ENCODE measurements around the gene CCDC54. TPM values are rescaled to one million over a fixed set of nuclear protein-coding genes. Genes with fewer than 3 reads are reported as not detected.

Gene CCDC54
- total RNA-seq, 1 experiment from 2014 or later, result not detected

GRCh38 chr3:107394502-107394901, 17.3 kb downstream of the CCDC54 start:
- H3K9ac ChIP-seq (ENCODE audit: low read length), result no peak overlapping the region
- H4K20me1 ChIP-seq (ENCODE audit: insufficient read depth, low read depth, low read length), result no peaks in the 10 kb centered on the region
- H3K27ac ChIP-seq (ENCODE audit: low read length), result no peak overlapping the region
- no peak overlapping the region for H2AFZ ChIP-seq (ENCODE audit: low read length)
- DNase-seq, result peak; percentile 19
- no peaks in the 10 kb centered on the region for H3K79me2 ChIP-seq (ENCODE audit: low read length)
- no peaks in the 10 kb centered on the region for H3K4me1 ChIP-seq (ENCODE audit: low read length)
- H3K4me3 ChIP-seq (ENCODE audit: low read length), result no peak overlapping the region
- no peak overlapping the region for H3K4me2 ChIP-seq (ENCODE audit: low read depth, low read length, poor library complexity, severe bottlenecking)
- no peaks in the 10 kb centered on the region for H3K36me3 ChIP-seq (ENCODE audit: insufficient read depth, low read length)
- no peaks in the 10 kb centered on the region for H3K27me3 ChIP-seq (ENCODE audit: low read length)
- H3K9me2 ChIP-seq (replicated peaks; ENCODE audit: insufficient read depth, low read length), result no peaks in the 10 kb centered on the region; the same call in 1 of the 2 replicates
- H3K9me3 ChIP-seq (ENCODE audit: low read length), result no peaks in the 10 kb centered on the region

- no peak overlapping the region for H2AFZ ChIP-seq (ENCODE audit: low read length)
- H3K4me2 ChIP-seq (ENCODE audit: low read depth, low read length, poor library complexity, severe bottlenecking), result no peak overlapping the region
- H3K79me2 ChIP-seq (ENCODE audit: low read length), result no peaks in the 10 kb centered on the region
- no peaks in the 10 kb centered on the region for H3K36me3 ChIP-seq (ENCODE audit: insufficient read depth, low read length)
- H4K20me1 ChIP-seq (ENCODE audit: insufficient read depth, low read depth, low read length), result no peaks in the 10 kb centered on the region
- H3K9ac ChIP-seq (ENCODE audit: low read length), result no peak overlapping the region
- no peaks in the 10 kb centered on the region for H3K9me3 ChIP-seq (ENCODE audit: low read length)
- H3K4me3 ChIP-seq (ENCODE audit: low read length), result no peak overlapping the region
- no peaks in the 10 kb centered on the region for H3K4me1 ChIP-seq (ENCODE audit: low read length)
- H3K27me3 ChIP-seq (ENCODE audit: low read length), result no peaks in the 10 kb centered on the region
- H3K27ac ChIP-seq (ENCODE audit: low read length), result no peak overlapping the region
- no peaks in the 10 kb centered on the region; the same call in 1 of the 2 replicates for H3K9me2 ChIP-seq (replicated peaks; ENCODE audit: insufficient read depth, low read length)
- peak; percentile 4 for DNase-seq
Observed at GRCh38 chr3:107395066-107395465, 17.8 kb downstream of the CCDC54 start.

- Histone ChIP-seq H3K4me2 (ENCODE audit: low read depth, low read length, poor library complexity, severe bottlenecking) (no peak overlapping the region), H3K9me2 (replicated peaks; ENCODE audit: insufficient read depth, low read length) (no peaks in the 10 kb centered on the region; the same call in 1 of the 2 replicates), H3K4me3 (ENCODE audit: low read length) (no peak overlapping the region), H3K27ac (ENCODE audit: low read length) (no peak overlapping the region), H3K4me1 (ENCODE audit: low read length) (no peaks in the 10 kb centered on the region), H3K9ac (ENCODE audit: low read length) (no peak overlapping the region), H3K9me3 (ENCODE audit: low read length) (no peaks in the 10 kb centered on the region), H4K20me1 (ENCODE audit: insufficient read depth, low read depth, low read length) (no peaks in the 10 kb centered on the region), H3K27me3 (ENCODE audit: low read length) (no peaks in the 10 kb centered on the region), H3K79me2 (ENCODE audit: low read length) (no peaks in the 10 kb centered on the region), H3K36me3 (ENCODE audit: insufficient read depth, low read length) (no peaks in the 10 kb centered on the region), H2AFZ (ENCODE audit: low read length) (no peak overlapping the region)
- DNase-seq, result peak; percentile 25
Observed at GRCh38 chr3:107401301-107401700, 24.1 kb downstream of the CCDC54 start.

GRCh38 chr3:107402214-107402613, 25.0 kb downstream of the CCDC54 start:
- Histone ChIP-seq H3K4me3 (ENCODE audit: low read length) (no peak overlapping the region), H3K27ac (ENCODE audit: low read length) (no peak overlapping the region), H3K4me1 (ENCODE audit: low read length) (no peaks in the 10 kb centered on the region), H4K20me1 (ENCODE audit: insufficient read depth, low read depth, low read length) (no peaks in the 10 kb centered on the region), H3K27me3 (ENCODE audit: low read length) (no peaks in the 10 kb centered on the region), H3K9me2 (replicated peaks; ENCODE audit: insufficient read depth, low read length) (no peaks in the 10 kb centered on the region; the same call in 1 of the 2 replicates), H3K36me3 (ENCODE audit: insufficient read depth, low read length) (no peaks in the 10 kb centered on the region), H3K79me2 (ENCODE audit: low read length) (no peaks in the 10 kb centered on the region), H3K4me2 (ENCODE audit: low read depth, low read length, poor library complexity, severe bottlenecking) (no peak overlapping the region), H3K9ac (ENCODE audit: low read length) (no peak overlapping the region), H2AFZ (ENCODE audit: low read length) (no peak overlapping the region), H3K9me3 (ENCODE audit: low read length) (no peaks in the 10 kb centered on the region)
- peak; percentile 22 for DNase-seq

- no peak overlapping the region for H3K27ac ChIP-seq (ENCODE audit: low read length)
- no peaks in the 10 kb centered on the region for H3K79me2 ChIP-seq (ENCODE audit: low read length)
- H3K4me1 ChIP-seq (ENCODE audit: low read length), result no peaks in the 10 kb centered on the region
- peak; percentile 22 for DNase-seq
- no peak overlapping the region for H3K4me2 ChIP-seq (ENCODE audit: low read depth, low read length, poor library complexity, severe bottlenecking)
- H2AFZ ChIP-seq (ENCODE audit: low read length), result no peak overlapping the region
- H3K9me2 ChIP-seq (replicated peaks; ENCODE audit: insufficient read depth, low read length), result no peaks in the 10 kb centered on the region
- H3K36me3 ChIP-seq (ENCODE audit: insufficient read depth, low read length), result 0 out of 2 replicates have a peak, but pooled peaks cover 4% of the 10 kb centered on the region
- no peak overlapping the region for H3K9ac ChIP-seq (ENCODE audit: low read length)
- no peaks in the 10 kb centered on the region for H3K27me3 ChIP-seq (ENCODE audit: low read length)
- H4K20me1 ChIP-seq (ENCODE audit: insufficient read depth, low read depth, low read length), result no peaks in the 10 kb centered on the region
- H3K4me3 ChIP-seq (ENCODE audit: low read length), result no peak overlapping the region
- H3K9me3 ChIP-seq (ENCODE audit: low read length), result peaks cover 8% of the 10 kb centered on the region; the same call in 1 of the 2 replicates
Observed at GRCh38 chr3:107404727-107405469, 27.7 kb downstream of the CCDC54 start.

GRCh38 chr3:107407355-107407754, 30.1 kb downstream of the CCDC54 start:
- Histone ChIP-seq H3K9ac (ENCODE audit: low read length) (no peak overlapping the region), H3K27ac (ENCODE audit: low read length) (no peak overlapping the region), H3K9me2 (replicated peaks; ENCODE audit: insufficient read depth, low read length) (no peaks in the 10 kb centered on the region), H2AFZ (ENCODE audit: low read length) (no peak overlapping the region), H3K4me3 (ENCODE audit: low read length) (no peak overlapping the region), H4K20me1 (ENCODE audit: insufficient read depth, low read depth, low read length) (no peaks in the 10 kb centered on the region), H3K9me3 (ENCODE audit: low read length) (peaks cover 11% of the 10 kb centered on the region; the same call in 1 of the 2 replicates), H3K36me3 (ENCODE audit: insufficient read depth, low read length) (0 out of 2 replicates have a peak, but pooled peaks cover 4% of the 10 kb centered on the region), H3K27me3 (ENCODE audit: low read length) (no peaks in the 10 kb centered on the region), H3K79me2 (ENCODE audit: low read length) (no peaks in the 10 kb centered on the region), H3K4me2 (ENCODE audit: low read depth, low read length, poor library complexity, severe bottlenecking) (no peak overlapping the region), H3K4me1 (ENCODE audit: low read length) (no peaks in the 10 kb centered on the region)
- peak; percentile 33 for DNase-seq

GRCh38 chr3:107408513-107408912, 31.3 kb downstream of the CCDC54 start:
- Histone ChIP-seq H3K4me3 (ENCODE audit: low read length) (no peak overlapping the region), H3K36me3 (ENCODE audit: insufficient read depth, low read length) (0 out of 2 replicates have a peak, but pooled peaks cover 4% of the 10 kb centered on the region), H3K27ac (ENCODE audit: low read length) (no peak overlapping the region), H3K4me2 (ENCODE audit: low read depth, low read length, poor library complexity, severe bottlenecking) (no peak overlapping the region), H3K4me1 (ENCODE audit: low read length) (no peaks in the 10 kb centered on the region), H3K9ac (ENCODE audit: low read length) (no peak overlapping the region), H4K20me1 (ENCODE audit: insufficient read depth, low read depth, low read length) (no peaks in the 10 kb centered on the region), H3K27me3 (ENCODE audit: low read length) (no peaks in the 10 kb centered on the region), H2AFZ (ENCODE audit: low read length) (no peak overlapping the region), H3K79me2 (ENCODE audit: low read length) (no peaks in the 10 kb centered on the region), H3K9me3 (ENCODE audit: low read length) (peaks cover 11% of the 10 kb centered on the region; the same call in 1 of the 2 replicates), H3K9me2 (replicated peaks; ENCODE audit: insufficient read depth, low read length) (no peaks in the 10 kb centered on the region)
- peak; percentile 12 for DNase-seq

GRCh38 chr3:107409365-107409764, 32.1 kb downstream of the CCDC54 start:
- Histone ChIP-seq H3K9ac (ENCODE audit: low read length) (no peak overlapping the region), H3K9me3 (ENCODE audit: low read length) (peaks cover 11% of the 10 kb centered on the region; the same call in 1 of the 2 replicates), H3K27me3 (ENCODE audit: low read length) (no peaks in the 10 kb centered on the region), H3K4me1 (ENCODE audit: low read length) (no peaks in the 10 kb centered on the region), H3K4me2 (ENCODE audit: low read depth, low read length, poor library complexity, severe bottlenecking) (no peak overlapping the region), H3K27ac (ENCODE audit: low read length) (no peak overlapping the region), H3K4me3 (ENCODE audit: low read length) (no peak overlapping the region), H4K20me1 (ENCODE audit: insufficient read depth, low read depth, low read length) (no peaks in the 10 kb centered on the region), H3K36me3 (ENCODE audit: insufficient read depth, low read length) (0 out of 2 replicates have a peak, but pooled peaks cover 4% of the 10 kb centered on the region), H3K79me2 (ENCODE audit: low read length) (no peaks in the 10 kb centered on the region), H3K9me2 (replicated peaks; ENCODE audit: insufficient read depth, low read length) (no peaks in the 10 kb centered on the region), H2AFZ (ENCODE audit: low read length) (no peak overlapping the region)
- DNase-seq, result peak; percentile 53

All from Karpas-422 (cell line).